Spleen (tissue), 11 donors: ENCODE results near the gene TXNDC15. TPM values are rescaled to one million over a fixed set of nuclear protein-coding genes. Genes with fewer than 3 reads are reported as not detected.

Source experiments
- DNase-seq: peaks from one replicate; pipeline ENCODE4 v3.0.0-alpha.2; 2020
- H3K27ac ChIP-seq, 8 donors: fragments of 200-600 bp; sonication (generic) in 7 of 8; 1 replicate in 4 of 8; 2 replicates in 4 of 8; pipeline versions ENCODE4 v1.5.0 to v1.8.0; 2016 to 2021; ENCODE audit warnings: inconsistent platforms in 4 of 8, mild to moderate bottlenecking in 4 of 8, moderate library complexity in 1 of 8
- H3K27me3 ChIP-seq, 7 donors: fragments of 200-600 bp; sonication (generic) in 6 of 7; replicated peaks in 1 of 7; 1 replicate in 4 of 7; 2 replicates in 3 of 7; pipeline versions ENCODE4 v1.5.0 to v1.8.0; 2016 to 2021; ENCODE audit warnings: inconsistent platforms in 3 of 7, mild to moderate bottlenecking in 1 of 7
- H3K36me3 ChIP-seq, 6 donors: fragments of 200-600 bp; sonication (generic) in 5 of 6; 1 replicate in 4 of 6; 2 replicates in 2 of 6; pipeline versions ENCODE4 v1.5.0 to v1.8.0; 2016 to 2021; ENCODE audit warnings: inconsistent platforms in 2 of 6
- H3K4me1 ChIP-seq, 6 donors: fragments of 200-600 bp; sonication (generic) in 5 of 6; 1 replicate in 3 of 6; 2 replicates in 3 of 6; pipeline versions ENCODE4 v1.5.0 to v1.8.0; 2016 to 2021; ENCODE audit warnings: inconsistent platforms in 3 of 6
- H3K4me3 ChIP-seq, 8 donors: fragments of 200-600 bp; sonication (generic) in 7 of 8; 1 replicate in 4 of 8; 2 replicates in 4 of 8; pipeline versions ENCODE4 v1.5.0 to v1.8.0; 2016 to 2021; ENCODE audit warnings: inconsistent platforms in 4 of 8, mild to moderate bottlenecking in 4 of 8, moderate library complexity in 2 of 8
- H3K9me3 ChIP-seq, 8 donors: fragments of 200-600 bp; sonication (generic) in 7 of 8; 1 replicate in 4 of 8; 2 replicates in 4 of 8; pipeline versions ENCODE4 v1.5.0 to v1.8.0; 2016 to 2021; ENCODE audit warnings: inconsistent platforms in 4 of 8
- CTCF ChIP-seq, 11 experiments: fragments of 200-600 bp in 7 of 11; fragments of 450-650 bp in 4 of 11; sonication (generic) in 4 of 11; IDR thresholded peaks in 8 of 11; conservative IDR thresholded peaks in 3 of 11; 1 replicate in 7 of 11; 2 replicates in 4 of 11; pipeline versions ENCODE4 v1.4.0 to v1.8.0; 2016 to 2021; ENCODE audit warnings: antibody characterized with exemption in 11 of 11, inconsistent platforms in 4 of 11, mild to moderate bottlenecking in 1 of 11
- POLR2A ChIP-seq, 3 donors: fragments of 450-650 bp; IDR thresholded peaks; one replicate each; pipeline ENCODE4 v1.5.1; 2017; ENCODE audit warnings: antibody characterized with exemption in 3 of 3, mild to moderate bottlenecking in 1 of 3
- POLR2AphosphoS5 ChIP-seq, 3 donors: sonication (generic); formaldehyde crosslinking; IDR thresholded peaks; one replicate each; pipeline ENCODE4 v1.5.1; 2017; ENCODE audit warnings: antibody characterized with exemption in 3 of 3
- WGBS, 5 donors: extraction: QIAGEN DNeasy Blood & Tissue Kit in 3 of 5; methylation state at CpG; one replicate each; pipeline versions ENCODE4 v1.1.5 to v1.1.7; 2013 to 2018; 5-methylcytosine and 5-hydroxymethylcytosine counted together
- intact Hi-C: fragments of 100-400 bp; cut with DNase I; formaldehyde crosslinking; loops from one replicate; pipeline ENCODE4 v1.15.0; 2023; ENCODE audit warnings: low total_unique reads
- polyA plus RNA-seq, 3 donors: library from polyadenylated mRNA; stranded (reverse); fragments of 200-250 nt; gene quantifications; one replicate each; pipeline ENCODE4 v1.2.1, GENCODE V29; 2013
- total RNA-seq, 7 donors: library from RNA; depleted of rRNA in 3 of 7; stranded (reverse); fragments of >200 nt in 3 of 7; fragmentation: NEBNext Ultra II Directional in 4 of 7; extraction: Animal tissue kit (Norgen Biotek cat#: 25700) in 4 of 7; gene quantifications; one replicate each; pipeline versions ENCODE4 v1.1.0 to v1.2.1, GENCODE V29; 2016 to 2021
- donor health status: healthy with polysubstance abuse.
- donor health status: DM: no; HTN: no; CAD: no; lungs with moderate emphysema.
- donor health status: DM: no; HTN: no; CAD: no.
- donor health status: Bipolar disorder and iron deficiency.
- donor health status: healthy.
- donor health status: DM: no; HTN: no; CAD: no.
- donor health status: DM: yes; HTN: yes; CAD: no.

TXNDC15 gene
- total and polyA plus RNA-seq, 10 donors: 37.4 to 109 (median 58.0) TPM

- Histone ChIP-seq H3K4me3 (no peak overlapping the region), H3K27ac (no peak overlapping the region), H3K36me3 (peaks cover 0 to 49% (median 9%) of the 10 kb centered on the region in 6 donors), H3K27me3 (no peaks in the 10 kb centered on the region), H3K4me1 (peaks cover 0 to 9% (median 7%) of the 10 kb centered on the region in 6 donors), H3K9me3 (no peaks in the 10 kb centered on the region)
- intact Hi-C loops: no loop called here
- TF ChIP-seq POLR2AphosphoS5 (IDR thresholded peaks at IDR 0.05) (no peak), POLR2A (IDR thresholded peaks at IDR 0.05) (no peak), CTCF (IDR thresholded peaks at IDR 0.05 in 8 of 11, conservative IDR thresholded peaks at IDR 0.05 in 3 of 11) (no peak)
- DNase-seq: no peak
- WGBS, 5 donors: 93 to 97% (median 94%) methylated on average over 3 of the region's 3 CpGs
Measured at GRCh38 chr5:134840811-134841210, 33.4 kb upstream of the TXNDC15 start.

GRCh38 chr5:134844252-134844651 is 29.9 kb upstream of the TXNDC15 start:
- TF ChIP-seq CTCF (IDR thresholded peaks at IDR 0.05 in 8 of 11, conservative IDR thresholded peaks at IDR 0.05 in 3 of 11) (no peak), POLR2AphosphoS5 (IDR thresholded peaks at IDR 0.05) (no peak), POLR2A (IDR thresholded peaks at IDR 0.05) (no peak)
- H3K27ac ChIP-seq: no peak overlapping the region
- peaks cover 16 to 38% (median 31%) of the 10 kb centered on the region in 6 donors for H3K4me1 ChIP-seq
- H3K9me3 ChIP-seq: no peaks in the 10 kb centered on the region
- no peaks in the 10 kb centered on the region for H3K27me3 ChIP-seq
- H3K36me3 ChIP-seq: peaks cover 0 to 36% (median 11%) of the 10 kb centered on the region in 6 donors
- intact Hi-C loops: no loop called here
- H3K4me3 ChIP-seq: no peak overlapping the region
- DNase-seq: no peak
- WGBS, 5 donors: 76 to 100% (median 93%) methylated on average over 1 of the region's 1 CpG

- peak overlapping the region; percentile 93 to 98 (median 96) for H3K27ac ChIP-seq
- intact Hi-C loops: no loop called here
- H3K4me3 ChIP-seq: peak overlapping the region in 7 of 8 donors; percentile 71 to 94 (median 80)
- no peak for TF ChIP-seq POLR2A (IDR thresholded peaks at IDR 0.05)
- no peak for TF ChIP-seq POLR2AphosphoS5 (IDR thresholded peaks at IDR 0.05)
- peak in 1 of 11 experiments; percentile 34 for TF ChIP-seq CTCF (IDR thresholded peaks at IDR 0.05 in 8 of 11, conservative IDR thresholded peaks at IDR 0.05 in 3 of 11)
- DNase-seq: no peak
- peaks cover 0 to 35% (median 2%) of the 10 kb centered on the region in 6 donors for H3K36me3 ChIP-seq
- no peaks in the 10 kb centered on the region for H3K27me3 ChIP-seq
- H3K9me3 ChIP-seq: no peaks in the 10 kb centered on the region
- 9 to 18% (median 12%) methylated on average over 12 of the region's 12 CpGs for WGBS, 5 donors
- H3K4me1 ChIP-seq: peaks cover 17 to 49% (median 39%) of the 10 kb centered on the region in 6 donors
Measured at GRCh38 chr5:134845335-134845851, 28.8 kb upstream of the TXNDC15 start.

- Histone ChIP-seq H3K36me3 (peaks cover 0 to 36% (median 2%) of the 10 kb centered on the region in 6 donors), H3K27me3 (no peaks in the 10 kb centered on the region), H3K27ac (peak within 1 kb of the TSS; percentile 93 to 98 (median 96)), H3K4me3 (peak within 1 kb of the TSS; percentile 71 to 94 (median 80)), H3K9me3 (no peaks in the 10 kb centered on the region), H3K4me1 (peaks cover 17 to 55% (median 43%) of the 10 kb centered on the region in 6 donors)
- intact Hi-C loops: no loop called here
- TF ChIP-seq POLR2A (IDR thresholded peaks at IDR 0.05): peak; percentile 91 to 97 (median 94)
- TF ChIP-seq CTCF (IDR thresholded peaks at IDR 0.05 in 8 of 11, conservative IDR thresholded peaks at IDR 0.05 in 3 of 11): peak in 5 of 11 experiments; percentile 16 to 47 (median 26)
- peak; percentile 97 to 99 (median 97) for TF ChIP-seq POLR2AphosphoS5 (IDR thresholded peaks at IDR 0.05)
- 0 to 1% (median 0%) methylated on average over 22 to 84 of the region's 84 CpGs for WGBS, 5 donors
- peak; percentile 99 for DNase-seq
Measured at GRCh38 chr5:134845852-134846640, 28.1 kb upstream of the TXNDC15 start, which contains the start of gene C5orf24. C5orf24 (plus strand) TSS chr5:134845968; CDS start chr5:134854901, 8,933 bp downstream.
